Activated CD4-positive, alpha-beta T cell treated with anti-CD3 and anti-CD28 coated beads, Interleukin-2, amount 50 U/mL, for 24 hours (primary cell): ENCODE data around the gene MRPL28.
"Not testable (repeated sequence)": the region's sequence is repeated elsewhere in the genome, so short reads cannot be mapped to it uniquely, and the experiment has no call there.

ENCODE experiments used
- DNase-seq, 2 donors: peaks; one replicate each; pipeline ENCODE4 v3.0.0-alpha.2; 2020; ENCODE audit warnings: low read depth in 1 of 2, low spot score in 1 of 2

The MRPL28 gene

DNA sequence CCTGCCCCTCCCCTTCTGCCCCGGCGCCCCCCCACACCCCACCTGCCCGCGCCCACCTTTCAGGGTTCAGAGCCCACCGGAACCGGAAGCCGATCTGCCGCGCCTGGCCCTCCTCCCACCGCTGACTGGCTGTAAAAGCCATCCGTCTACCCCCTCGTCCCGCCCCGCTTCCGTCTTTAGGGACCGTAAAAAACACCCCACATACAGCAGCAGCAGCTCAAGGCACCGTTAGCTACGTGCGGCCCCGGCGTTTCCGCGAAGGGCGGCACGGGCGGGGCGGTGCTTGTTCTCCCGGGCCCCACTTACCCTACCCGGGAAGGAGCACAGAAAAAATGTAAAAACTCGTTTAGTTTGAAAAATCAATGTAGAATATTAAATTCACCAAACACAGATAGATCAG, at the start of gene MRPL28:
Gene MRPL28 (minus strand): TSS at position 96 of the 400 bp plus-strand sequence. CDS start 320 bp downstream, outside the sequence.
- peak; percentile 85 to 92 for DNase-seq

DNA sequence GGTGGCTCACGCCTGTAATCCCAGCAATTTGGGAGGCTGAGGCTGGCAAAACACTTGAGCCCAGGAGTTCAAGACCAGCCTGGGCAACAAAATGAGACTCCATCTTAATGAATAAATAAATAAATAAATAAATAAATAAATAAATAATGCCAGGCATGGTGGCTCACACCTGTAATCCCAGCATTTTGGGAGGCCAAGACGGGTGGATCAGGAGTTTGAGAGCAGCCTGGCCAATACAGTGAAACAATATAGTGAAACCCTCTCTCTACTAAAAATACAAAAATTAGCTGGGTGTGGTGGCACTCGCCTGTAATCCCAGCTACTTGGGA, 44.8 kb upstream of the MRPL28 start:
- not testable (repeated sequence) for DNase-seq

DNA sequence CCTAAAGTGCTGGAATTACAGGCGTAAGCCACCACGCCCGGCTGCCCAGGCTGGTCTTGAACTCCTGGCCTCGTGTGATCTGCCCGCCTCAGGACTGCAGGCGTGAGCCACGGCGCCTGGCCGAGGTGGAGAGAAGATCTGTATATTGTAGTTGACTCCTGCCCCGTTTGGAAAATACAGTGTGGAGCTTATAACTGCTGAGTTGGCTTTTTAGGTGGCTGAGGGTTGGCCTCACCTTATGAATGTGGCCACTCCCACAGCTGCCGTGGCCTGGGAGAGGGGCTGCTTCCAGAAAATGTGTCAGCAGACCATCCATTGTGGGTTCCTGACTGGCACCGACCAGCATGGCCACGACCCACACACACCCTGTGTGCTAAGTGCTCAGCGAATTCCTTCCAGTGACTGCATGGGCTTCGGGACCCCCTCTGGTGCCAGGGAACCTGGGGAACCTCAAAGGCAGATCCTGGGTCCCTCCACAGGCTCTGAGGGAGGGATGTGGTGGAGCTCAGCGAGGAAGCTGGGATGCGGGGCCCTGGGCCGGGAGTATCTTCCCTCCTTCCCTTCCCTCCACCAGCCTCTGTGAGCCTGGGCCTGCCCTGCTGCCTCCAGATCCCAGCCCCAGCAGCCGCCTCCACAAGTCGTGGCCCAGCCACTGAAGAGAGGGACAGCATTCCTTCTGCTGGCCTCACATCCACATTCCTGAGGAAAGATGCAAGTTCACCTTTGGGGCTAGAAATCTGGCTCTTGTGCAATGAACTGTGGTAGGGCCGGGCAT, 44.2 kb upstream of the MRPL28 start:
- DNase-seq, result no peak

DNA sequence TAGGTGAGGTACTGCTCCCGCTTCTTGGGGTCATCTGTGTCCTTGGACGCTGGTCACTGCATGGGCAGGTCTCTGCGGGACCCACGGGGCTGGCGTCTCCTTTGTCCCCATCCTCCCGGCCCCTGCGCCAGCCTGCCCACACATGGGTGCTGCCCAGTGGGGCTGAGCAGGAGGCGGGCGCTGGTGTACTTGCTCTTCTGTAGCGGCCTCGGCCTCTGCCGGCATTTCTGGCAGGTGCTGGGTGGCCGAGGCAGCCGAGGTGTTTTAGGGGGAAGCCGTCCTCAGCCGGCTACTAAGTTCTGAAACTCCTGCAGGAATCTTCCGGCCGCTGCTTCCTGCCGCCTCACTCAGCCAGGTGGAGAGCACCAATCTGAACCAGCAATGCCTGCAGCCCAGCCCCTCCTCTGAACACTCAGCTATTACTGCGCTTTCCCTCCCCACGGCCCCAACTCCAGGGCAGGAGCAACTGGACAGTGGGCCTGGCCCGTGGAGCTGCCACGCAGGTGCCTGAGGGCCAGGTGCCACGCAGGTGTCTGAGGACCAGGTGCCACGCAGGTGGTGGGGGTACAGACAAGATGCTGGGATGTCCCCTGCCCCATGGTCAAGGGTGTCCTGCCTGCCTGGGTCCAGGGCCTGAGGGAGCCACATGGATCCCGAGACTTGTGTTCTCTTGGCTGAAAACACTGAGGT, 41.4 kb upstream of the MRPL28 start:
- DNase-seq, result no peak

DNA sequence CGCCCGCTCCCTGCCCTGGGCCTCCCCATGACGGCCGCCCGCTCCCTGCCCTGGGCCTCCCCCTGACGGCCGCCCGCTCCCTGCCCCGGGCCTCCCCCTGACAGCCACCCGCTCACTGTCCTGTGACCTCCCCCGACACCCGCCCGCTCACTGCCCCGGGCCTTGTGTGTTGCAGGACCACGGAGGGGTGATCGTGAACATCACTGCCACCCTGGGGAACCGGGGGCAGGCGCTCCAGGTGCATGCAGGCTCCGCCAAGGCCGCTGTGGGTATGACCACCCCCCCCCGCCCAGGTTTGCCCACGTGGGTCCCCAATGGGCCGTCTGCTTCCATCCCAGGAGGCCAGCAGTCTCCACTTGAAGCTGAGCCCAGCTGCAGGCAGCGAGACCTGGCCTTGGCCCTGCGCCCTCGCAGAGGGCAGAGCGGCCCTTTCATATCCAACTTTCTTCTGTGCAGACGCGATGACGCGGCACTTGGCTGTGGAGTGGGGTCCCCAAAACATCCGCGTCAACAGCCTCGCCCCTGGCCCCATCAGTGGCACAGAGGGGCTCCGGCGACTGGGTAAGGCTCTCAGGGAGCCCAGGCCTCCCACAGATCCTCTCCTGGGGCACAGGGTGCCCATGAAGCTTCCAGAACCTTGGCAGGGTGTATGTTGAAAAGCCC, 40.3 kb upstream of the MRPL28 start:
- DNase-seq, result no peak

DNA sequence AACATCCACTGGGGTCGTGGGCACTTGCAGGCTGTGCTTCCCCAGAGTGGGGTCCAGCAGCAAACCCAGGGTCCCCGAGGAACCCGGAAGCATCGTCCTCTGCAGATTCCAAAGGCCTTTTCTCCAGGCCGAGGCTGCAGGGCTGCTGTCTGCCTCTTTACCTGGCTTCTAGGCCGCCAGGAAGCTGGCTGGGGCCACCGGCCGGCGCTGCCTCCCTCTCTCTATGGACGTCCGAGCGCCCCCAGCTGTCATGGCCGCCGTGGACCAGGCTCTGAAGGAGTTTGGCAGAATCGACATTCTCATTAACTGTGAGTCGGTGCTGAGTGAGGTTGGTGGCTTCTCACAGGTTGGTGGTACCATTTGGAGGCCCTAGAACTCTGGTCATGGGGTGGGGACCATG, 36.9 kb upstream of the MRPL28 start:
- no peak for DNase-seq

DNA sequence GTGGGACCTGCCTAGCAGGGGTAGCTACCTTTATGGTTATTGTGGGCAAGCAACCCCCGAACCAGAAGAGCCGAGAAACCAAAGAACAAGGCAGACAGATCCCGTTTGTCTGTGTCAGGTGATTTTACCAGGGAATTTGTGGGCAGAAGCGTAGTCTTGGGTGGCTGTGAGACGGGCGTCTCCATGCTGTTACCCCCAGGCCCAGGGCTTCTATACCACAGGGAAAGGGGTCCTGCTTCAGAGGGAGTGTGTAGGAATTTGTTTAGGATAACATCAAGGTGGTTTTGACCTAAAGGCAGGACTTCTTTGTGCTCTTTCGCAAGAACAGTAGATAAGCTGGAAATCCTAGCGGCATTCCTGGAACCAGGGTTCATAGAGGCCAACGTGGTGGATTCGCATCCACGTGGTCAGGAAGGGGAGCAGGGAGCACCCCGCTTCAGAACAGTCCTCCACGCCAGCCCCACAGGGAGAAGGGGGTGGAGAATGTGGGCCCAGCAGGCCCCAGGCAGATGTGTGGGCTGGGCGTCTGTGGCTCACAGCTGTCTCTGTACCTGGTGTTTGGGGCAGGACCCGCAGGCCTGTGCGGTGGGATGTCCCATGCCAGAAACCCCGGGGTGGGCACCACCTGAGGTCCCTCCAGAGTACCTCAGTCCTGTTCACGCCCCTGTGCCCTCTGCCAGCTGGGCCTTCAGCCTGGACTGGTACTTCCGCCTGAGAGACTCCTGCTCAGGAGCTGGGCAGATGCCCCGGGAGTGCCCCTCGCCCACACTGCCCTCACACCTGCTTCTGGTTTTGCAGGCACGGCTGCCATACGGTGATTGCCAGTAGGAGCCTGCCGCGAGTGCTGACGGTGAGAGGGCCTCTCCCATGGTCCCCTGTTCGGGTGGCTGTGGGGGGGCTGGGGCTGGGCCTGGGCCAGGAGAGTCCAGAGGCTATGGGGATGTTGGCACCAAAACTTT, 35.5 kb upstream of the MRPL28 start:
- no peak for DNase-seq

DNA sequence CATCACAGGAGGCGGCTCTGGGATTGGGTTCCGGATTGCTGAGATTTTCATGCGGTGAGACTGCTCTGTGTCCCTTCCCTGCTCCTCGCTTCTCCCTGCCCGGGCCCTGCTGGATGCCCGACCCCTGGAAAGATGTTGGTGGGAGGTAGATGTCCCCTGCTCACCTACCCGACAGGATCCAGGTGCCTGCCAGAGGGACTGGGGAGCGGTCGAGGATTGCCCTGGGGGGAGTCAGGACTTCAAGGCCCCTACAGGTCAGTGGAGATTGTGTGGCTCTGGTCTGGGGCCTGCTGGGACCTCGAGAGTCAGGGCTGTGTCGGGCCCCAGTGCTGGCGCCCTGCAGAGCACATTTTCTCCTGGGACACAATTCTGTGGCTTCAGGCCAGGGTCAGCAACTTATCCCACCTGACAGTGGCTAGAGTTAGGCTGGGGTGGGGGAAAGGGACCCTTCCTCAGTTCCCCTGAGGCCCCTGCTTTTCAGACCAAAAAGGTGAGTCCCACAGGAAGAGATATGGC, 34.7 kb upstream of the MRPL28 start:
- no peak for DNase-seq

DNA sequence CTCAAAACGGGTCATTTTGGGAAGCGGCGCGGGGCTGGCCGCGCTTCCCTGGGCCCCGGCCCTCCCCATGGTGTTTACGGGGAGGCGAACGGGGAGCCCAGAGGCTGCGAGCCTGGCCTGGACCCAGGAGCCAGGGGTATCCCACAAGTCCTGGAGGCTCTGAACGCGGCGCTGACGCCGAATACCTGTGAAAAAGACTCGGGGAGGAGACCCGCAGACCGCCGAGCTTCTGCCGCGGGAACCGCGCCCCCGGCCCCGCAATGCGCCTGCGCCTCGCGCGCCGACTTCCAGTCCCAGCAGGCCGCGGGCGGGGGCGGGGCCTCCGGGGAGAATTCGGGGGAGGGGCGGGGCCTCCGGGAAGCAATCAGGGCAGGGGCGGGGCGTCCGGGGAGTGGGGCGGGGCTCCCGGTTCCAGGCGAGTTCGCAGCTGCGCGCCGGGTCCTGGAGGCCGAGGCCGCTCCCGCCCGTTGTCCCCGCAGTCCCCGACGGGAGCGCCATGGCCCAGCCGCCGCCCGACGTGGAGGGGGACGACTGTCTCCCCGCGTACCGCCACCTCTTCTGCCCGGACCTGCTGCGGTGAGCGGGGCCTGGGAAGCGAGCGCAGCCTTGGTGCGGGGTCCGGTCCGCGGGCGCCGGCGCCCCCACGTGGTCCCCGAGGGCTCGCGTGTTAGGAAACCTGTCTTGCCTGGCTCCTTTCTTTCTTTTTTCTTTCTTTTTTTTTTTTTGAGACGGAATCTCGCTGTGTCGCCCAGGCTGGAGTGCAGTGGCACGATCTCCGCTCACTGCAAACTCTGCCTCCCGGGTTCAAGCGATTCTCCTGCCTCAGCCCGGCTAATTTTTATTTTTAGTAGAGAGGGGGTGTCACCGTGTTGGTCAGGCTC, 31.4 kb upstream of the MRPL28 start, which contains the start of gene DECR2:
Gene DECR2 (plus strand): TSS at position 418 of the 881 bp plus-strand sequence. CDS start 79 bp downstream, at position 497.
- DNase-seq, result peak; percentile 97 to 99

DNA sequence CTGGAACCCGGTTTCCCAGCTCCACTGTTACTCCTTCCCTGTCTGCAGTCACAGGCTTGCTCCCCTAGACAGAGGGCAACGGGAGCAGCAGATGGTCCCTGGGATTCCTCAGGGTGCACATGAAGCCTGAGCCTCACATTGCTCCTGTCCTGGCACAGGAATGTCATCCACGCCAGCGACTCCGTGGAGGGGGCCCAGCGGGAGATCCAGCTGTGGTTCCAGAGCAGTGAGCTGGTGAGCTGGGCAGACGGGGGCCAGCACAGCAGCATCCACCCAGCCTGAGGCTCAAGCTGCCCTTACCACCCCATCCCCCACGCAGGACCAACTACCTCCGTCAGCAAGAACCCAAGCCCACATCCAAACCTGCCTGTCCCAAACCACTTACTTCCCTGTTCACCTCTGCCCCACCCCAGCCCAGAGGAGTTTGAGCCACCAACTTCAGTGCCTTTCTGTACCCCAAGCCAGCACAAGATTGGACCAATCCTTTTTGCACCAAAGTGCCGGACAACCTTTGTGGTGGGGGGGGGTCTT, 29.8 kb upstream of the MRPL28 start:
- no peak for DNase-seq

DNA sequence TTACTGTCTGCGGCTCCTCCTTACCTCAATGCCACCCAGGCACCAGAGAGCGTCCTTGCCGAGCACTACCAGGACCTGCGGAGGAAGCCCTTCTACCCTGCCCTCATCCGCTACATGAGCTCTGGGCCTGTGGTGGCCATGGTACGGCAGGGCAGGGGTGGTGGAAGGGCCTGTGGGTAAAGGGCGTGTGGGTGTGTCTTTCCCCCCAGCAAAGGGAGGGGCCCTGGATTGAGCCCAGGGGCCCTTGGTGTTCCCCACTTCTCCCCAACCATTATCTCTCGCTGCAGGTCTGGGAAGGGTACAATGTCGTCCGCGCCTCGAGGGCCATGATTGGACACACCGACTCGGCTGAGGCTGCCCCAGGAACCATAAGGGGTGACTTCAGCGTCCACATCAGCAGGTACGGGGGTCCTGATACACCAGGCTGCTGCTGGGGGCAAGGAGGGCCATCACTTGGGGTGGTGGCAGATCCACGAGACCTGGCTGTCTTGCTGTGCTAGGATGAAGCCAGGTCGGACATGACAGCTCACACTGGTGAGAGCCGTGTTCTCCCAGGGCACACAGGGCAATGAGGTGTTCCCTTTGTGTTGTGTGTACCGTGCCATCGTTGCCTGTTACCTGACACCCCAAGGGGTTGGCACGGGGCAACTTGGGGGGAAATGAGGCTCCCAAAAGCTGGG, 29.1 kb upstream of the MRPL28 start:
- no peak for DNase-seq

DNA sequence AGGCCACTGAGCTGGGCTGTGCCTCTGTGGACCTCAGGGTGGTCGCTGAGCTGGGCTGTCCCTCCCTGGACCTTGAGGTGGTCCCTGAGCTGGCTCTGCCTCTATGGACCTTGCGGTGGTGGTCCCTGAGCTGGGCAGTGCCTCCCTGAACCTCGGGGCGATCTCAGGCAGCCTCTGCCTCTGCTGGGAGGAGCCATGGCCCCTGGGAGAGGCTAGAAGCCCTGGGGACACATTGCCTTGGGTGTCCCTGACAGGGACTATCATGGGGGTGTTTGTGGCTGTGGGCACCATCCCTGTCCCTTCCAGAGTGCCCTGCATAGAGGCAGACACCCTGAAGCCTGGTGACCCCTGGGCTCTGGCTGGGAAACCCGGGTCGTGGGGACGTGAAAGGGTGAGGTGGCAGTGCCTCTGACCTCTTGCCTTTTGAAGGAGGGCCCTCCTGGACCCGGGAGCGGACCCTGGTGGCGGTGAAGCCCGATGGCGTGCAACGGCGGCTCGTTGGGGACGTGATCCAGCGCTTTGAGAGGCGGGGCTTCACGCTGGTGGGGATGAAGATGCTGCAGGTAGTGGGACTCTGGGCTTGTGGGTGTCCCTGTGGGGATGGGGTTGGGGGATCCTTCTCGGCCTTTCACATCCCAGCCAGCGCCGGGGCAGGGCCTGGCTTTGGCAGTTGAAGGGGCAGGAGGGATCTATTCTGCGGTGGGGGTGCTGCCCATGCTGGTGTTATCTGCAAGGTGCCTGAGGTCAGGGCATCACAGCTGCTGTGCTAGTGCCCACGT, 28.4 kb upstream of the MRPL28 start:
- no peak for DNase-seq

DNA sequence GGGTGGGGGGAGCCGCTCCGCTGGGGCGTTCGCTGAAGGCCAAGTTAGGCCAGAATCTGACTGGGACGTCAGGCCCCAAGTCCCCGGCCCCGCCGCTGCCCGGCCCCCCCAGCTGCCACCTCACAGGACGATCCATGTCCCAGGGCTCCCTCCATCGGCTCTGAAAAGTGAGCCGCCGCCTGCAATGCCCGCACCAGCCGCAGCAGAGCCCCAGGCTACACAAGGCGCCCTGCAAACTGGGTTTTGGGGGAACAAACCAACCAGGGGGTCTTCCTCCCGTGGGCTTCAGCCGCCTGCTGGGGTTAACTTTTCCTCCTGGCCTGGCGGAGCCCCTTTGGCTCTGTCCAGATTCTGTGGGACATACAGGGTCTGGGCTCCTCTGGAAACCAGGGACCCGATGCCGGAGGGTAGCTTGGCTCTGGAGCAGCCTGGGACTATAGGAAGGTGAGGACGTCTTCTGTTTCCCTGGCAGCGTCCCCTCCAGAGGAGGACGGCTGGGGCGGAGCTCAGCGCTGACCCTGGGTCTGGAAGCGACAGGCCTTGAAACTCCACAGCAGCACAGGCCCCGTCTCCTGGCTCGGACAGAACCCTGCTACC, 27.5 kb upstream of the MRPL28 start:
- DNase-seq, result no peak

DNA sequence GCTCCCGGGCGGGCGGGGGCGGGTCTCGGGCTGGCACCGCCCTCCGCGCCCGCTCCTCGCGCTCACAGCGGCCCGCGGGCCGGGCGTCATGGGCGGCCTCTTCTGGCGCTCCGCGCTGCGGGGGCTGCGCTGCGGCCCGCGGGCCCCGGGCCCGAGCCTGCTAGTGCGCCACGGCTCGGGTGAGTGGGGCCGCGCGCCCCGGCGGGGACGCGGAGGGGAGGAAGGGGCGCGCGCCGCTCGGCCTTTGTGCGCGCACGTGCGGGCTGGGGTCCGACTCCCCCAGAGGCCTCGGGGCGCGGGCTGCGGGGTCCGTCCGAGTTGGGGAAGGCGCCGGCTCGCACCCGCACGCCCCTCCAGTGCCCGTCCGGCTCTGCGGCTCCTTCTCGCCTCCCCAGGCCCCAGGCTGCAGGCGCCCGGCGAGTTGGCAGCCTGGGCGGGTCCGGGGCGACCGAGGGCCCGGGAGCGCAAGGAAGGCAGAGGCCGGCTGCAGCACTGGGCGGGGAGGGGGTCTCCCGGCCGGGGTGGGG, 26.9 kb upstream of the MRPL28 start, which contains the start of gene NME4:
Gene NME4 (plus strand): TSS at position 65 of the 527 bp plus-strand sequence. CDS start 24 bp downstream, at position 89.
- no peak for DNase-seq

DNA sequence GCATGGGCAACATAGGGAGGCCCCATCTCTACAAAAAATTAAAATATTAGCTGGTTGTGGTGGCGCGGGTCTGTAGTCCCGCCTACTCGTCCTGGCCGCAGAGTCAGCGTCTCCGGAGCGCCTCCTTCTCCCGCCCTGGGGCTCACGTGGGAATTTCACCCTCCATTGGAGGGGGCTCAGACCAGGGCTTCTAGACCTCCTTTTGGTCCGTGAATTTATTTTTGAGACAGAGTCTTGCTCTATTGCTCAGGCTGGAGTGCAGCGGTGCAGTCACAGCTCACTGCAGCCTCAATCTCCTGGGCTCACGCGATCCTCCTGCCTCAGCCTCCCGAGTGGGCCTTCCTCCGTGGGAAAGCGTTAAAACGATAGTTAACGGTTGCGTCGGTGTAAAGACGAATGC, 26.3 kb upstream of the MRPL28 start:
- DNase-seq, result no peak

DNA sequence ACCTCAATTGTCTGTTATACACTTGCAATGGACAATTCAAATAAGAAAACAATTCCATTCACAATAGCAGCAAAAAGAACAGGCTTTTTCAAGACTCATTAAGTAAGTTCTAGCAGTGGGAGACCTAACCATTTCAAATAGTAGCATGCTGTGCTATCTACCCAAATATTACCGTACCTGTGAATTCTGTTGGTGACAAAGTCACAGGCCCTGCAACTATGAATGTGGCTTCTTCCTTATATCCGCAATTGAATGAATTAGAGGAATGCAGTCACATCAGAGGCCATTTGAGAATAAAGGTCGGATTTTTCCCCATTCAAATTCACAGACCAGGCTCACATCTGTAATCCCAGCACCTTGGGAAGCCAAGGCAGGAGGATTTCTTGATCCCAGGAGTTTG, 25.9 kb upstream of the MRPL28 start:
- DNase-seq, result no peak

DNA sequence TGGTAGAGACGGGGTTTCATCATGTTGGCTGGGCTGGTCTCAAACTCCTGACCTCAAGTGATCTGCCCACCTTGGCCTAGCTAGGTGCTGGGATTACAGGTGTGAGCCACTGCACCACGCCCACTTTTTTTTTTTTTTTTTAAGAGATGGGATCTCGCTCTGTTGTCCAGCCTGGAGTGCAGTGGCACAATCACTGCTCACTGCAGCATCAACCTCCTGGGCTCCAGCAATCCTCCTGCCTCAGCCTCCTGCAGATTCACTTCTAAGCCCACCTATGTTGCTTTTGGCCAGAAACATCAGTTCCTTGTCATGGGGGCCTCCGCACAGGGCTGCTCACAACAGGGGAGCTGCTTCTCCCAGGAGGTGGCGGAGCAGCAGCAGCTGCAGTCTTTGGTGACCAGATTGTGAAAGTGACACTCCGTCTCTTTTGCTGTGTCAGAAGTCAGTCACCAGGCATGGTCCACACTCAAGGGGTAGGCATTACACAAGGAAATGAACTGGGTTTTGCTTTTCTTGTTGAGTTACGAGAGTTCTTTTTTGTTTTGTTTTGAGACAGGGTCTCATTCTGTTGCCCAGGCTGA, 22.2 kb upstream of the MRPL28 start:
- DNase-seq, result no peak
